Measurements from ENCODE around the gene ABR. TPM values are rescaled to one million over a fixed set of nuclear protein-coding genes. Genes with fewer than 3 reads are reported as not detected.
A peak's percentile ranks its signal among the peaks of the same experiment; 100 is the strongest.

ABR gene
- total and polyA plus RNA-seq, 2 of the 13 experiments (the other 11 are each of a cell fraction or from before 2014, with no cell fraction given), result 12.4 to 40.4 TPM

- TF ChIP-seq, protein P1, sequence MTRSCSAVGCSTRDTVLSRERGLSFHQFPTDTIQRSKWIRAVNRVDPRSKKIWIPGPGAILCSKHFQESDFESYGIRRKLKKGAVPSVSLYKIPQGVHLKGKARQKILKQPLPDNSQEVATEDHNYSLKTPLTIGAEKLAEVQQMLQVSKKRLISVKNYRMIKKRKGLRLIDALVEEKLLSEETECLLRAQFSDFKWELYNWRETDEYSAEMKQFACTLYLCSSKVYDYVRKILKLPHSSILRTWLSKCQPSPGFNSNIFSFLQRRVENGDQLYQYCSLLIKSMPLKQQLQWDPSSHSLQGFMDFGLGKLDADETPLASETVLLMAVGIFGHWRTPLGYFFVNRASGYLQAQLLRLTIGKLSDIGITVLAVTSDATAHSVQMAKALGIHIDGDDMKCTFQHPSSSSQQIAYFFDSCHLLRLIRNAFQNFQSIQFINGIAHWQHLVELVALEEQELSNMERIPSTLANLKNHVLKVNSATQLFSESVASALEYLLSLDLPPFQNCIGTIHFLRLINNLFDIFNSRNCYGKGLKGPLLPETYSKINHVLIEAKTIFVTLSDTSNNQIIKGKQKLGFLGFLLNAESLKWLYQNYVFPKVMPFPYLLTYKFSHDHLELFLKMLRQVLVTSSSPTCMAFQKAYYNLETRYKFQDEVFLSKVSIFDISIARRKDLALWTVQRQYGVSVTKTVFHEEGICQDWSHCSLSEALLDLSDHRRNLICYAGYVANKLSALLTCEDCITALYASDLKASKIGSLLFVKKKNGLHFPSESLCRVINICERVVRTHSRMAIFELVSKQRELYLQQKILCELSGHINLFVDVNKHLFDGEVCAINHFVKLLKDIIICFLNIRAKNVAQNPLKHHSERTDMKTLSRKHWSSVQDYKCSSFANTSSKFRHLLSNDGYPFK (CRISPR knock-in tag; IDR thresholded peaks at IDR 0.05; ENCODE audit: borderline replicate concordance), result no peak
- no peak for TF ChIP-seq TAF15 (IDR thresholded peaks at IDR 0.05; ENCODE audit: low read depth, low read length, poor library complexity, severe bottlenecking)
- no peak for TF ChIP-seq SUZ12 (IDR thresholded peaks at IDR 0.05; ENCODE audit: low read depth, low read length)
- TF ChIP-seq TFAP4 (IDR thresholded peaks at IDR 0.05; ENCODE audit: borderline replicate concordance, low read depth), result no peak
- no peak for TF ChIP-seq FOXA3 (CRISPR knock-in tag; IDR thresholded peaks at IDR 0.05)
Observed at GRCh38 chr17:1056761-1057160, 123.0 kb downstream of the ABR start (continued).

- Histone ChIP-seq H3K27me3 (ENCODE audit: control insufficient read depth in 1 of 2, insufficient read depth in 2 of 2, low read length in 2 of 2) (no peaks in the 10 kb centered on the region), H4K20me1 (ENCODE audit: insufficient read depth, low read length) (no peaks in the 10 kb centered on the region), H3K4me2 (ENCODE audit: low read depth, low read length) (no peak overlapping the region), H3K9ac (ENCODE audit: insufficient read depth, low read depth, low read length) (no peak overlapping the region), H3K4me3 (replicated peaks in 1 of 3; ENCODE audit: insufficient read depth in 1 of 3, low read depth in 2 of 3, low read length in 3 of 3) (no peak overlapping the region), H3K4me1 (ENCODE audit: insufficient read depth, low read length) (no peaks in the 10 kb centered on the region), H3K27ac (ENCODE audit: extremely low read length, insufficient read depth, low read length) (no peak overlapping the region), H2AFZ (ENCODE audit: low read length) (no peak overlapping the region), H3K9me3 (ENCODE audit: low read length) (no peaks in the 10 kb centered on the region), H3K79me2 (ENCODE audit: insufficient read depth, low read length) (no peaks in the 10 kb centered on the region), H3K36me3 (replicated peaks in 1 of 2; ENCODE audit: control insufficient read depth in 1 of 2, insufficient read depth in 2 of 2, low read length in 2 of 2) (peaks cover 4 to 6% of the 10 kb centered on the region in 2 experiments; a peak in 2 of 5 replicates)
- WGBS (ENCODE audit: low lambda C conversion rate), result 61% methylated on average over 21 of the region's 22 CpGs
- BruUV-seq (replicated peaks), result no TSS peak
- ChIA-PET POLR2A (no interaction called here), CTCF (ENCODE audit: low intra/inter-chr PET ratio, low total read pairs) (no interaction called here)
- peak; percentile 89 for ATAC-seq
- in situ Hi-C loops (cut with HindIII; ENCODE audit: extremely low pct_ligation_motif_present, low pct_unique_long_range_greater_than_20kb) (no loop called here), intact Hi-C loops (cut with micrococcal nuclease; ENCODE audit: unreplicated experiment) (loop anchor here (2.0 kb wide), 1 partner anchor 57 kb away; no protein-coding TSS in a partner anchor)
- FAIRE-seq, result peak; percentile 50
- DNase-seq (ENCODE audit: low spot score), result peak; percentile 47
- peak; percentile 35; the same call in 1 of the 2 replicates for TF ChIP-seq HNF1B (CRISPR knock-in tag; IDR thresholded peaks at IDR 0.05)
- TF ChIP-seq BCL3 (CRISPR knock-in tag; IDR thresholded peaks at IDR 0.05), result no peak
- TF ChIP-seq, protein P2, sequence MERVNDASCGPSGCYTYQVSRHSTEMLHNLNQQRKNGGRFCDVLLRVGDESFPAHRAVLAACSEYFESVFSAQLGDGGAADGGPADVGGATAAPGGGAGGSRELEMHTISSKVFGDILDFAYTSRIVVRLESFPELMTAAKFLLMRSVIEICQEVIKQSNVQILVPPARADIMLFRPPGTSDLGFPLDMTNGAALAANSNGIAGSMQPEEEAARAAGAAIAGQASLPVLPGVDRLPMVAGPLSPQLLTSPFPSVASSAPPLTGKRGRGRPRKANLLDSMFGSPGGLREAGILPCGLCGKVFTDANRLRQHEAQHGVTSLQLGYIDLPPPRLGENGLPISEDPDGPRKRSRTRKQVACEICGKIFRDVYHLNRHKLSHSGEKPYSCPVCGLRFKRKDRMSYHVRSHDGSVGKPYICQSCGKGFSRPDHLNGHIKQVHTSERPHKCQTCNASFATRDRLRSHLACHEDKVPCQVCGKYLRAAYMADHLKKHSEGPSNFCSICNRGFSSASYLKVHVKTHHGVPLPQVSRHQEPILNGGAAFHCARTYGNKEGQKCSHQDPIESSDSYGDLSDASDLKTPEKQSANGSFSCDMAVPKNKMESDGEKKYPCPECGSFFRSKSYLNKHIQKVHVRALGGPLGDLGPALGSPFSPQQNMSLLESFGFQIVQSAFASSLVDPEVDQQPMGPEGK (CRISPR knock-in tag; IDR thresholded peaks at IDR 0.05), result peak; percentile 24; the same call in 1 of the 2 replicates
- no peak for TF ChIP-seq ZNF773 (CRISPR knock-in tag; IDR thresholded peaks at IDR 0.05; ENCODE audit: borderline replicate concordance)
Observed at GRCh38 chr17:1055751-1056645, 123.8 kb downstream of the ABR start.
